ENCODE results near the gene ZC3H4.

ZC3H4 gene

DNA sequence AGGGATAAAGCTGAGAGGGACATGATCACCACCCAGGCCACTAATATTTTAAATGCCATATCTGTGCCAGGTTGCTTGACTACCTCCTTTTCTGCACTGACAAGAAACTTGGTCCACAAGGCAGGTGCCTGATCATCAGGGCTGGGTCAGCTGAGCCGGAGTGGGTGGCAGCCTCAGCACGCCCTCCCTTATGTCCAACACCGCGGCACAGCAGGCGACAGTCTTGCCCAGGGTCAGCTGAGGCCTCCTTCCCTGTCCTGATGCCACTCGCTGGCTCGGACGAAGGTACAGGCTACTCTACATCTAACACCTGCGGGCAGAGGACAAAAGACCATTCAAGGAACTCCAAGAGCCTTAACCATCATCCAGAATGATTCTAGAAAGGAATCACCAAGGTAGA, 16.9 kb downstream of the ZC3H4 start:
- Histone ChIP-seq H3K36me3 (peaks cover 41% of the 10 kb centered on the region), H3K27me3 (ENCODE audit: insufficient read depth, low read depth, severe bottlenecking) (no peaks in the 10 kb centered on the region), H3K9me3 (ENCODE audit: severe bottlenecking) (no peaks in the 10 kb centered on the region), H3K27ac (peak overlapping the region; percentile 67), H3K4me3 (ENCODE audit: low read depth, low read length) (no peak overlapping the region)
- TF ChIP-seq, protein P1, sequence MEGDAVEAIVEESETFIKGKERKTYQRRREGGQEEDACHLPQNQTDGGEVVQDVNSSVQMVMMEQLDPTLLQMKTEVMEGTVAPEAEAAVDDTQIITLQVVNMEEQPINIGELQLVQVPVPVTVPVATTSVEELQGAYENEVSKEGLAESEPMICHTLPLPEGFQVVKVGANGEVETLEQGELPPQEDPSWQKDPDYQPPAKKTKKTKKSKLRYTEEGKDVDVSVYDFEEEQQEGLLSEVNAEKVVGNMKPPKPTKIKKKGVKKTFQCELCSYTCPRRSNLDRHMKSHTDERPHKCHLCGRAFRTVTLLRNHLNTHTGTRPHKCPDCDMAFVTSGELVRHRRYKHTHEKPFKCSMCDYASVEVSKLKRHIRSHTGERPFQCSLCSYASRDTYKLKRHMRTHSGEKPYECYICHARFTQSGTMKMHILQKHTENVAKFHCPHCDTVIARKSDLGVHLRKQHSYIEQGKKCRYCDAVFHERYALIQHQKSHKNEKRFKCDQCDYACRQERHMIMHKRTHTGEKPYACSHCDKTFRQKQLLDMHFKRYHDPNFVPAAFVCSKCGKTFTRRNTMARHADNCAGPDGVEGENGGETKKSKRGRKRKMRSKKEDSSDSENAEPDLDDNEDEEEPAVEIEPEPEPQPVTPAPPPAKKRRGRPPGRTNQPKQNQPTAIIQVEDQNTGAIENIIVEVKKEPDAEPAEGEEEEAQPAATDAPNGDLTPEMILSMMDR (IDR thresholded peaks at IDR 0.05; ENCODE audit: low read depth, low read length), result no peak
- DNase-seq, result peak; percentile 30

DNA sequence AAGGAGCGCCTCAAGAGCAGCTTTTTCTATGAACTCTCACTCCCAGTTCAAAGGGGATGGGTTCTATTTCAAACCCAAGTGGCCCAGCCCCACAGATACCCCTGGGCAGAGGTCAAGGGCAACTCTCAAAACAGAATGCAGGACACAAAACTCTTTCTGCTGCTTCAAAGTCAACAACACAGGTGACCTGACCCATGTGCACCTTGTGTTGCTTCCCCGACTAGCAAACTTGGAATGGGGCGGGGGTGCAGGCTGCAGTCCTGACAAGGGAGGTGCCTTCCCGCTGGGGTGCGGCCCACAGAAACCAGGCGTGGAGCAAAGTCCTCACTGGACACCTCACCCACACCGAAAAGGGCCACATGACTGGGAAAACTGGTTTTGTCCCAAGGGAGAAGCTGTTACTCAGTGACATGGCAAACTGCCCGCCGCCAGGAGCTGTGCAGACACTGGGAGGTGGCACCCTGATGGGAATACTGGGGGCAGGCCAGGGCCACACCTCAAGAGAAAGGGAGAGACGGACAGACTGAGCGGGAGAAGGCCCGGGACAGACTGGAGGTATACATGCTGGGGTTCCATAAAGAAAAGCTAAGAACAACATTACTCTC, 17.4 kb downstream of the ZC3H4 start:
- no peaks in the 10 kb centered on the region for H3K27me3 ChIP-seq (ENCODE audit: insufficient read depth, low read depth, severe bottlenecking)
- H3K36me3 ChIP-seq, result peaks cover 43% of the 10 kb centered on the region
- no peak overlapping the region for H3K4me3 ChIP-seq (ENCODE audit: low read depth, low read length)
- H3K27ac ChIP-seq, result no peak overlapping the region
- DNase-seq, result no peak
- no peaks in the 10 kb centered on the region for H3K9me3 ChIP-seq (ENCODE audit: severe bottlenecking)
- TF ChIP-seq, protein P1 (IDR thresholded peaks at IDR 0.05; ENCODE audit: low read depth, low read length), result no peak

DNA sequence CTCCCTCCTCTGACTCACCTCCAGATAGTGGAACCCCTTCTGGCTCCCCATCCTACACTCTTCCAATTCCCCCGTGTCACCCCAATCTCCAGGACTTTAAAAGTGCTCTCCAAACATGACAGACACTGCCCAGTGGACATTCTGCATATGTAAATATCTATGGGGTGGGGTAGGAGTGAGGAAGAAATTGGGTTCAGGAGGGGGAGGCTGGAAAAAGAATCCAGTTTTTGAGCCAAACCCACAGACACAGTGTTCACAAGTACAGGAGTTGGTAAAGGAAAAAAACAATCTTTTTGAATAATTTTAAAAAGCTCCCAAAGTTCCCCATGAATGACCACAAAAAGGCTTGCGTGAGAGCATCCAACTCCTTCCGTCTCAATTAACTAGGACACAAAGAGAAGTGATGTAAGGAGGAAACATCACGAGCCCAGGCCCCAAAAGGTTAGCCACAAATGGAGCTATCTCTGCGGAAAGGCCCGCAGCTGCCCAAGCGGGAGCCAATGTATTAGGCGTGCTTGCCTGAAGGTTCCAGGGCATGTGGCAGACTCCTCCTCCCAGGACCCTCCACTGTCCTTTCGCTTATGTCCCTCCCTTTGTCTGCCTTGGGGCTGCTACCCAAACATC, 18.0 kb downstream of the ZC3H4 start:
- H3K36me3 ChIP-seq, result peaks cover 46% of the 10 kb centered on the region
- H3K4me3 ChIP-seq (ENCODE audit: low read depth, low read length), result no peak overlapping the region
- TF ChIP-seq, protein P1 (IDR thresholded peaks at IDR 0.05; ENCODE audit: low read depth, low read length), result no peak
- H3K27me3 ChIP-seq (ENCODE audit: insufficient read depth, low read depth, severe bottlenecking), result no peaks in the 10 kb centered on the region
- no peak for DNase-seq
- no peaks in the 10 kb centered on the region for H3K9me3 ChIP-seq (ENCODE audit: severe bottlenecking)
- H3K27ac ChIP-seq, result no peak overlapping the region

DNA sequence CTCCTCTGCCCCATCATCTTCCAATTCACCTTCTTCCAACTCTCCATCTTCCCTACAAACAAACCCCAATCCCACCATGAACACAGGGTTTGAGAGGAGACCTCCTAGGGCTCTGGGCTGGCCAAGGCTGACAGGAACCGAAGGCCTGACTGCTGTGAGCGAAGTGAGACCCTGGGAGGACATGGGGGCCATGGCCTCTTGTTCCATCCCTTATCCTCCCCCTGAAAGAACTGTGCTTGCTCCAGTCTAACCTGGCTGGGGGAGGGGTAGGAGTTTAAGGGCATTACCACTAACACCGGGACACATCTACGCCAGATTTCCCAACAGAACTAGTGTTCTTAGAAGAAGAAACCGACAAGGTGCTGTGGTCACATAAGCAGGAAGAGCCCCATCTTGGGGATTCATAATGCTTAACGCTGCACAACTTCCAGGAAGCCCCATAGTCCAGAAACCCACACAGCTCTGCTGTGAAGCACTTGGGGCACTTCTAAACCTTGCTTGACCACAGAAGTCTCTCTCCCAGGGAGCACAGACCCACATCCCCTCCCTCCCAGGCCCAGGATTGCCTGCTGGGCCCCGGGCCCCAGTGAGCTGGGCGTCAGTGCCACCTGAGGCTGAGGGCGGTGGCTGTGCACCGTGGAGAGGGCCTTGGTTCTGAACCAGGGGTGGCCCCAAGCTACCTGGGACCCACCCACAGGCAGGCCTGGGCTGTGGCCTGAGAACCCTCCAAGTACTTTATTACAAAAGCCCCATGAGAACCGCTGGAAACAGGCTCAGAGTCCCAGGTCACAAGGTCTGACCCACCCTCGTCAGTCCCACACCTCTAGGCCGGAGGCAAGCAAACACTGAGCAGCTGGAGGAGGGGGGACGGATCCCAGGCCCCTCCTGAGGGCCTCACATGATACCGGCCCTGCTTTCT, 18.8 kb downstream of the ZC3H4 start:
- Histone ChIP-seq H3K27ac (no peak overlapping the region; the same call in 1 of the 2 replicates), H3K36me3 (peaks cover 54% of the 10 kb centered on the region), H3K27me3 (ENCODE audit: insufficient read depth, low read depth, severe bottlenecking) (no peaks in the 10 kb centered on the region), H3K9me3 (ENCODE audit: severe bottlenecking) (no peaks in the 10 kb centered on the region), H3K4me3 (ENCODE audit: low read depth, low read length) (no peak overlapping the region)
- no peak for DNase-seq
- TF ChIP-seq, protein P1 (IDR thresholded peaks at IDR 0.05; ENCODE audit: low read depth, low read length), result no peak

DNA sequence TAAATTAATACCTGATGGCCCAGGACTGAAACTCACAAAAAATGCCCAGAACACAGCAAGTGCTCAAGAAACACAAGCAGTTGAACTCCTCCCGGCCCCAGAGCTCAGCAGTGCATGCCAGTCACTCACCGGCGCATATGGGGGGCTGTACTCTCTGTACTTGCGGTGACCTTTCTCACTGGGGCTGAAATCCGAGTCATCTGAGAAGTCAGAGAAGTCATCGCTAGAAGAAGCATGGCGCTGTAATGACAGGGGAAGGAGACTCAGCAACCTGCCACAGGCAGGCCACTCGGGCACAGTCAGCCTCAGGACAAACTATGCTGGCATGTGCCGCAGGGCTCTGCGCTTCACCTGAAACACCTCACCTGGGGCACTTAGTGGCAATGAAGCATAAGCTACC, 19.7 kb downstream of the ZC3H4 start:
- Histone ChIP-seq H3K27me3 (ENCODE audit: insufficient read depth, low read depth, severe bottlenecking) (no peaks in the 10 kb centered on the region), H3K9me3 (ENCODE audit: severe bottlenecking) (no peaks in the 10 kb centered on the region), H3K36me3 (peaks cover 61% of the 10 kb centered on the region), H3K27ac (no peak overlapping the region), H3K4me3 (ENCODE audit: low read depth, low read length) (no peak overlapping the region)
- DNase-seq, result no peak
- TF ChIP-seq, protein P1 (IDR thresholded peaks at IDR 0.05; ENCODE audit: low read depth, low read length), result no peak

All from WERI-Rb-1 (cell line).